WTC11 (cell line): ENCODE data around the gene F10. TPM values are rescaled to one million over a fixed set of nuclear protein-coding genes. Genes with fewer than 3 reads are reported as not detected.

Experiments
- ATAC-seq: fragments of 200-7000 bp; cut with Tn5 transposase; 2 replicates; pipeline ENCODE4 v1.10.0; 2021; ENCODE audit warnings: mild to moderate bottlenecking, moderate library complexity
- CTCF ChIA-PET: fragments of 300-600 bp; sonication (Branson Sonifier 250); formaldehyde crosslinking; loops from one replicate; lab custom pipeline; 2021; ENCODE audit warnings: antibody characterized with exemption; lab: Charles Lee
- POLR2A ChIA-PET: fragments of 350-600 bp; sonication (Branson Sonifier 250); formaldehyde crosslinking; loops from one replicate; lab custom pipeline; 2021; ENCODE audit warnings: antibody characterized with exemption; lab: Charles Lee
- DNase-seq: peaks from one replicate; pipeline ENCODE4 v3.0.0; 2021; ENCODE audit warnings: low spot score
- H3K27ac Mint-ChIP-seq: 2 replicates; pipeline ENCODE4 v1.8.0; 2021; ENCODE audit warnings: mixed read lengths
- H3K27me3 Mint-ChIP-seq: 2 replicates; pipeline ENCODE4 v1.8.0; 2021; ENCODE audit warnings: low read depth, mild to moderate bottlenecking, moderate library complexity, mixed read lengths
- H3K36me3 Mint-ChIP-seq: 2 replicates; pipeline ENCODE4 v1.8.0; 2021; ENCODE audit warnings: mixed read lengths
- H3K4me1 Mint-ChIP-seq: 2 replicates; pipeline ENCODE4 v1.8.0; 2022; ENCODE audit warnings: mixed read lengths
- H3K4me3 Mint-ChIP-seq: 2 replicates; pipeline ENCODE4 v1.8.0; 2021; ENCODE audit warnings: mild to moderate bottlenecking, moderate library complexity, mixed read lengths
- H3K9me3 Mint-ChIP-seq: 2 replicates; pipeline ENCODE4 v1.8.0; 2021; ENCODE audit warnings: mixed read lengths
- AR ChIP-seq: fragments of 250-450 bp; sonication (Bioruptor Pico); IDR thresholded peaks from 2 replicates; pipeline ENCODE4 v1.9.0; 2021; ENCODE audit warnings: mild to moderate bottlenecking
- ARID4B ChIP-seq: sonication (generic); formaldehyde crosslinking; IDR thresholded peaks from 2 replicates; pipeline ENCODE4 v1.8.0; 2023; ENCODE audit warnings: missing genetic modification reagents, mild to moderate bottlenecking, borderline replicate concordance
- ATF6 ChIP-seq: sonication (generic); formaldehyde crosslinking; IDR thresholded peaks from 2 replicates; pipeline ENCODE4 v1.8.1; 2023; ENCODE audit warnings: mild to moderate bottlenecking, missing genetic modification reagents
- E2F5 ChIP-seq: sonication (generic); formaldehyde crosslinking; IDR thresholded peaks from 2 replicates; pipeline ENCODE4 v1.8.1; 2022; ENCODE audit warnings: mild to moderate bottlenecking, moderate library complexity, missing genetic modification reagents
- HMGXB4 ChIP-seq: sonication (generic); formaldehyde crosslinking; IDR thresholded peaks from 2 replicates; pipeline ENCODE4 v1.8.1; 2023; ENCODE audit warnings: mild to moderate bottlenecking, moderate library complexity, missing genetic modification reagents
- IRF2 ChIP-seq: sonication (generic); formaldehyde crosslinking; IDR thresholded peaks from 2 replicates; pipeline ENCODE4 v1.8.0; 2022; ENCODE audit warnings: low read depth, missing genetic modification reagents, borderline replicate concordance
- MAX ChIP-seq: sonication (generic); formaldehyde crosslinking; IDR thresholded peaks from 2 replicates; pipeline ENCODE4 v1.8.0; 2022; ENCODE audit warnings: mild to moderate bottlenecking, missing genetic modification reagents
- MYBL2 ChIP-seq: sonication (generic); formaldehyde crosslinking; IDR thresholded peaks from 2 replicates; pipeline ENCODE4 v1.8.1; 2023; ENCODE audit warnings: mild to moderate bottlenecking, moderate library complexity, missing genetic modification reagents
- NR2C2 ChIP-seq: sonication (generic); formaldehyde crosslinking; IDR thresholded peaks from 2 replicates; pipeline ENCODE4 v1.8.0; 2022; ENCODE audit warnings: mild to moderate bottlenecking, missing genetic modification reagents
- TP53 ChIP-seq: sonication (generic); formaldehyde crosslinking; IDR thresholded peaks from 2 replicates; pipeline ENCODE4 v1.8.1; 2023; ENCODE audit warnings: mild to moderate bottlenecking, missing genetic modification reagents
- USF1 ChIP-seq: sonication (generic); formaldehyde crosslinking; IDR thresholded peaks from 2 replicates; pipeline ENCODE4 v1.8.0; 2022; ENCODE audit warnings: mild to moderate bottlenecking, missing genetic modification reagents
- ZBTB43 ChIP-seq: sonication (generic); formaldehyde crosslinking; IDR thresholded peaks from 2 replicates; pipeline ENCODE4 v1.8.1; 2023; ENCODE audit warnings: mild to moderate bottlenecking, missing genetic modification reagents
- ZNF281 ChIP-seq: sonication (generic); formaldehyde crosslinking; IDR thresholded peaks from 2 replicates; pipeline ENCODE4 v1.8.0; 2023; ENCODE audit warnings: mild to moderate bottlenecking, missing genetic modification reagents
- ZSCAN18 ChIP-seq: fragments of 250-450 bp; sonication (Bioruptor Pico); IDR thresholded peaks from 2 replicates; pipeline ENCODE4 v2.1.2; 2022; ENCODE audit warnings: mild to moderate bottlenecking, moderate library complexity
- total RNA-seq: library from RNA; stranded (reverse); gene quantifications from 3 replicates; pipeline ENCODE4 v1.2.3, GENCODE V29; 2021

Gene F10
- total RNA-seq, 1 experiment from 2014 or later: 0.87 TPM

GRCh38 chr13:113109151-113110047 lies 13.2 kb upstream of the F10 start:
- Mint-ChIP-seq H3K9me3 (peaks cover 4% of the 10 kb centered on the region), H3K4me1 (peaks cover 11% of the 10 kb centered on the region), H3K36me3 (0 out of 2 replicates have a peak, but pooled peaks cover under 1% of the 10 kb centered on the region), H3K4me3 (peak overlapping the region; percentile 55), H3K27ac (no peak overlapping the region), H3K27me3 (peaks cover 19% of the 10 kb centered on the region)
- POLR2A ChIA-PET: interaction anchor here (1.1 kb wide), 1 partner anchor 12 kb away, joined by 3 read pairs; no protein-coding TSS in a partner anchor
- ATAC-seq (peak; percentile 66), DNase-seq (peak; percentile 42)
- CTCF ChIA-PET: interaction anchor here (1.0 to 1.2 kb wide), 2 partner anchors 19 to 80 kb away, joined by 3 to 5 read pairs; no protein-coding TSS in a partner anchor
- TF ChIP-seq MYBL2 (CRISPR knock-in tag) (no peak), ARID4B (no peak), ZBTB43 (CRISPR knock-in tag) (no peak), ZSCAN18 (CRISPR knock-in tag) (no peak), TP53 (CRISPR knock-in tag) (peak; percentile 69; the same call in 1 of the 2 replicates), IRF2 (CRISPR knock-in tag) (no peak), USF1 (CRISPR knock-in tag) (0 out of 2 replicates have a peak, but pooled peaks have one; percentile 47), NR2C2 (no peak), E2F5 (CRISPR knock-in tag) (peak; percentile 26; the same call in 1 of the 2 replicates), AR (CRISPR knock-in tag) (no peak), ATF6 (CRISPR knock-in tag) (no peak), MAX (CRISPR knock-in tag) (peak; percentile 85), ZNF281 (0 out of 2 replicates have a peak, but pooled peaks have one; percentile 42), HMGXB4 (no peak)
